Cardiac fibroblast (primary cell): ENCODE results near the gene CD59.
A peak's percentile ranks its signal among the peaks of the same experiment; 100 is the strongest.
"Not testable (repeated sequence)": the region's sequence is repeated elsewhere in the genome, so short reads cannot be mapped to it uniquely, and the experiment has no call there.

ENCODE experiments used
- DNase-seq, 2 donors: peaks; one replicate each; pipeline versions ENCODE4 v3.0.0 to v3.0.0-alpha.2; 2010; ENCODE audit warnings: low read depth in 2 of 2
- H3K4me3 ChIP-seq, 2 donors: replicated peaks in 1 of 2; 1 replicate in 1 of 2; 2 replicates in 1 of 2; pipeline ENCODE4 v1.5.1; 2011; ENCODE audit warnings: low read depth in 2 of 2, low read length in 2 of 2, mild to moderate bottlenecking in 2 of 2, moderate library complexity in 1 of 2
- TF ChIP-seq, protein P1 (sequence below): IDR thresholded peaks from one replicate; pipeline ENCODE4 v1.5.1; 2011; ENCODE audit warnings: low read depth, mild to moderate bottlenecking, low read length, inconsistent platforms

Gene CD59

GRCh38 chr11:33734441-33735270 lies 1.6 kb downstream of the CD59 start:
- TF ChIP-seq, protein P1, sequence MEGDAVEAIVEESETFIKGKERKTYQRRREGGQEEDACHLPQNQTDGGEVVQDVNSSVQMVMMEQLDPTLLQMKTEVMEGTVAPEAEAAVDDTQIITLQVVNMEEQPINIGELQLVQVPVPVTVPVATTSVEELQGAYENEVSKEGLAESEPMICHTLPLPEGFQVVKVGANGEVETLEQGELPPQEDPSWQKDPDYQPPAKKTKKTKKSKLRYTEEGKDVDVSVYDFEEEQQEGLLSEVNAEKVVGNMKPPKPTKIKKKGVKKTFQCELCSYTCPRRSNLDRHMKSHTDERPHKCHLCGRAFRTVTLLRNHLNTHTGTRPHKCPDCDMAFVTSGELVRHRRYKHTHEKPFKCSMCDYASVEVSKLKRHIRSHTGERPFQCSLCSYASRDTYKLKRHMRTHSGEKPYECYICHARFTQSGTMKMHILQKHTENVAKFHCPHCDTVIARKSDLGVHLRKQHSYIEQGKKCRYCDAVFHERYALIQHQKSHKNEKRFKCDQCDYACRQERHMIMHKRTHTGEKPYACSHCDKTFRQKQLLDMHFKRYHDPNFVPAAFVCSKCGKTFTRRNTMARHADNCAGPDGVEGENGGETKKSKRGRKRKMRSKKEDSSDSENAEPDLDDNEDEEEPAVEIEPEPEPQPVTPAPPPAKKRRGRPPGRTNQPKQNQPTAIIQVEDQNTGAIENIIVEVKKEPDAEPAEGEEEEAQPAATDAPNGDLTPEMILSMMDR, result no peak
- DNase-seq, result peak; percentile 63 to 66
- peak overlapping the region; percentile 86 to 94 for H3K4me3 ChIP-seq

- peak overlapping the region; percentile 86 to 94 for H3K4me3 ChIP-seq
- peak in 1 of 2 donors; percentile 40 for DNase-seq
- TF ChIP-seq, protein P1, result no peak
Measured at GRCh38 chr11:33733980-33734379, 2.2 kb downstream of the CD59 start.

- DNase-seq, result peak in 1 of 2 donors; percentile 59
- peak overlapping the region in 1 of 2 donors; percentile 26 for H3K4me3 ChIP-seq
- TF ChIP-seq, protein P1, result no peak
Measured at GRCh38 chr11:33731723-33732531, 4.3 kb downstream of the CD59 start.

- peak in 1 of 2 donors; percentile 19 for DNase-seq
- peak overlapping the region in 1 of 2 donors; percentile 2 for H3K4me3 ChIP-seq
- TF ChIP-seq, protein P1, result no peak
Measured at GRCh38 chr11:33730716-33731115, 5.5 kb downstream of the CD59 start.

DNA sequence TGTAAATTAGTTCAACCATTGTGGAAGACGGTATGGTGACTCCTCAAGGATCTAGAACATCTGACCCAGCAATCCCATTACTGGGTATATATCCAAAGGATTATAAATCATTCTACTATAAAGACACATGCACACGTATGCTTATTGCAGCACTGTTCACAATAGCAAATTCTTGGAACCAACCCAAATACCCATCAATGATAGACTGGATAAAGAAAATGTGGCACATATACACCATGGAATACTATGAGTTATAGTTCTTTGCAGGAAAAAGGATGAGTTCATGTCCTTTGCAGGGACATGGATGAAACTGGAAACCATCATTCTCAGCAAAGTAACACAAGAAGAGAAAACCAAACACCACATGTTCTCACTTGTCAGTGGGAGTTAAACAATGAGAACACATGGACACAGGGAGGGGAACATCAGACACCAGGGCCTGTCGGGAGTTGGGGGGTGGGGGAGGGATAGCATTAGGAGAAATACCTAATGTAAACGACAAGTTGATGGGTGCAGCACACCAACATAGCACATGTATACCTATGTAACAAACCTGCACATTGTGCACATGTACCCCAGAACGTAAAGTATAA lies 7.1 kb downstream of the CD59 start:
- not testable (repeated sequence) for H3K4me3 ChIP-seq, DNase-seq

DNA sequence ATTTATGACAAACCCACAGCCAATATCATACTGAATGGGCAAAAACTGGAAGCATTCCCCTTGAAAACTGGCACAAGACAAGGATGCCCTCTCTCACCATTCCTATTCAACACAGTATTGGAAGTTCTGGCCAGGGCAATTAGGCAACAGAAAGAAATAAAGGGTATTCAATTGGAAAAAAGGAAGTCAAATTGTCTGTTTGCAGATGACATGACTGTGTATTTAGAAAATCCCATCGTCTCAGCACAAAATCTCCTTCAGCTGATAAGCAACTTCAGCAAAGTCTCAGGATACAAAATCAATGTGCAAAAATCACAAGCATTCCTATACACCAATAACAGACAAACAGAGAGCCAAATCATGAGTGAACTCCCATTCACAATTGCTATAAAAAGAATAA lies 8.7 kb downstream of the CD59 start:
- H3K4me3 ChIP-seq, DNase-seq: not testable (repeated sequence)

DNA sequence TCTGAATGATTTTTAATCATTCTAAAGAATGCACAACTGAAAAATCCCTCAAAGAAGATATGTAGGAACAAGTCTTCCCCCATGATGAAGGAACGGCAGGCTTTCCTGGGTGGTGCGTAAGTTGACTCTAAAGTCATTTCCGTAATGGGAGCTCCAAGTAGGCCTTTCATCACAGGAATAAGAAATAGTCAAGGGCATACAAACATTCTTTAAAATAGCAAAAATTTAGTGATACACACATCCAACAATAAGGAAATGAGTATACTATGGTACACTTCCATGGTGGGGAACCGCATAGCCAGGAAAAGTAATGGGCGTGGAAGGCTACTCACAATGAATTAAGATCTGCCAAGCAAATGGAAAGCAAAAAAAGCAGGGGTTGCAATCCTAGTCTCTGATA lies 10.7 kb downstream of the CD59 start:
- DNase-seq, result peak in 1 of 2 donors; percentile 28
- TF ChIP-seq, protein P1, result no peak
- no peak overlapping the region for H3K4me3 ChIP-seq
